ENCODE results near the gene CAMSAP3.

The CAMSAP3 gene

GRCh38 chr19:7611541-7612279 is 16.0 kb downstream of the CAMSAP3 start:
- in situ Hi-C loops (cut with HindIII; ENCODE audit: low sequenced_read_pairs) = no loop called here

GRCh38 chr19:7612282-7613274 is 16.9 kb downstream of the CAMSAP3 start:
- in situ Hi-C loops (cut with HindIII; ENCODE audit: low sequenced_read_pairs) = no loop called here

DNA sequence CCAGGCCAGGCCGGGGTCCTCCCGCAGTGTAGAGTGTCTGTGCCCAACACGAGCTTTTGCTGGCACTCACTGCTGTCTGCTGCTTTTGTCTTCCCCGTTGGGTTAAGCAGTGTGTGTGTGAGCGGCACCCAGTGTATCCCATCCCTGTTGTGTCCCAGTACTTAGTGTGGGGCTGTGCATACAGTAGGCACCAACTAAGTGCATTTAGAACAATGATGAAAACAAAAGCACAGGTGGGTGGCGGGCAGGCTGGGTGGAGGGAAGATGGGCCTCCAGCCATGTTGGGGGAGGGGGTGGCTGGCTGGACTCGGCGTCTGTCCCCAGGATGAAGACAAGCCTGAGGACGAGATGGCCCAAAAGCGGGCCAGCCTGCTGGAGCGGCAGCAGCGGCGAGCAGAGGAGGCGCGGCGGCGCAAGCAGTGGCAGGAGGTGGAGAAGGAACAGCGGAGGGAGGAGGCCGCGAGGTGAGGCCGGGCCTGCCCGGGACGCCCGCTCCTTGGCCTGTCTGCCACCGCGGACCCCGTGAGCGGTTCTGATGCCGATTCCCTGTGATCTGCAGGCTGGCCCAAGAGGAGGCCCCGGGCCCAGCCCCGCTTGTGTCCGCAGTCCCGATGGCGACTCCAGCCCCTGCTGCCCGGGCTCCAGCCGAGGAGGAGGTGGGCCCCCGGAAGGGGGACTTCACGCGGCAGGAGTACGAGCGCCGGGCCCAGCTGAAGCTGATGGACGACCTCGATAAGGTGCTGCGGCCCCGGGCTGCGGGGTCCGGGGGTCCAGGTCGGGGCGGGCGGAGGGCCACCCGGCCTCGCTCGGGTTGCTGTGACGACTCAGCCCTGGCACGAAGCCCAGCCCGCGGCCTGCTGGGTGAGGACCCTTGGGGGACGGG is 19.4 kb downstream of the CAMSAP3 start:
- in situ Hi-C loops (cut with HindIII; ENCODE audit: low sequenced_read_pairs) = no loop called here

DNA sequence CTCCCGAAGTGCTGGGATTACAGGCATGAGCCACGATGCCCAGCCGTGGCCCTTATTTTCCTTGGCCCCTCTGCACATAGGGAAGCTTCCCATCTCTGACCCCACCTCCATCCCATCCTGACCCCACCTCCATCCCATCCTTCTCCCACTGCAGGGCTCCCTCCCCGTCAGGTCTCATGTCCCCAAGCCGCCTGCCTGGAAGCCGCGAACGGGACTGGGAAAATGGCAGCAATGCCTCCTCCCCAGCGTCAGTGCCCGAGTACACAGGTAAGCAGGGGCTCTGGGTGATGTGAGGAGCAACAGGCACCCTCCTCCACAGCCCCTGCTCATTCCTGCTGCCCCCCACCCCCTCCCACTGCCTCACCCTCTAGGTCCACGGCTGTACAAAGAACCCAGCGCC is 21.5 kb downstream of the CAMSAP3 start:
- in situ Hi-C loops (cut with HindIII; ENCODE audit: low sequenced_read_pairs) = no loop called here

GRCh38 chr19:7617735-7618134 is 22.1 kb downstream of the CAMSAP3 start:
- in situ Hi-C loops (cut with HindIII; ENCODE audit: low sequenced_read_pairs) = no loop called here

- in situ Hi-C loops (cut with HindIII; ENCODE audit: low sequenced_read_pairs) = no loop called here
Measured at GRCh38 chr19:7618348-7618747, 22.7 kb downstream of the CAMSAP3 start.

GRCh38 chr19:7618771-7619510 is 23.3 kb downstream of the CAMSAP3 start:
- in situ Hi-C loops (cut with HindIII; ENCODE audit: low sequenced_read_pairs) = no loop called here

DNA sequence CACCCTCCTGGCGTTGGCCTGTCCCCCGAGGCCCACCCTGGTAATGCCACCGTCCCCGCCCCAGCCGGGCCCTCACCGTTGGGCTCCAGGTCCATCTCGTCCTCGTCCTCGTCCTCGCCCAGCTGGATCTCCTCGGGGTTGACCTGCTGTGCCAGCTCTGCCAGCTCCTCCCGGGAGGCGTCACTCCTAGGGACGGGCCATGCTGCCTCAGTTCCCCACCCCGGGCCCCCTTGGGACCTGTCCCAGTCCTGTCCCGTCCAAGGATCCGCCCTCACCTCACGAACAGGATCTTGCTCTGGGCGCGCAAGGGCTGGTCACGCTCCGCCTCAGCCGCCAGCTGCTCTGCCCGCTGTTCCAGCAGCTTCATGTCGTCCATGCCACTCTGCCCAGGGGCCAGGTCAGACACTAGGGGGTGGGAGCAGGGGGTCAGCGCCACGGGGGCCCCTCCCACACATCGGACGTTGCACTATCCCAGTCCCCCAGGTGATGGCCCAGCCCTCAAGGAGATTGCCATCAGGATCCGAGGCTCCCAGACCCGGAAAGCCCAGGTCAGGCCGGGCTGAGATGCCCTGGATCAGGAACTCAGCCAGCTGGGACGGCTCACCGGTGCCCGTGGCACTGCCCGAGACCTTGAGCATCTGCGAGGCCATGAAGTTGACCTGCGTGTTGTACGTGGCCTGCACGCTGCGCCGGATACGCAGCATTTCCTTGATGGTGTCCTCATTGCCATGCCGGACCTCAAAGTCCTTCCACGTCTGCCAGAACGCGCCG is 24.2 kb downstream of the CAMSAP3 start:
- in situ Hi-C loops (cut with HindIII; ENCODE audit: low sequenced_read_pairs) = no loop called here

- in situ Hi-C loops (cut with HindIII; ENCODE audit: low sequenced_read_pairs) = no loop called here
Measured at GRCh38 chr19:7620442-7621412, 25.1 kb downstream of the CAMSAP3 start.

DNA sequence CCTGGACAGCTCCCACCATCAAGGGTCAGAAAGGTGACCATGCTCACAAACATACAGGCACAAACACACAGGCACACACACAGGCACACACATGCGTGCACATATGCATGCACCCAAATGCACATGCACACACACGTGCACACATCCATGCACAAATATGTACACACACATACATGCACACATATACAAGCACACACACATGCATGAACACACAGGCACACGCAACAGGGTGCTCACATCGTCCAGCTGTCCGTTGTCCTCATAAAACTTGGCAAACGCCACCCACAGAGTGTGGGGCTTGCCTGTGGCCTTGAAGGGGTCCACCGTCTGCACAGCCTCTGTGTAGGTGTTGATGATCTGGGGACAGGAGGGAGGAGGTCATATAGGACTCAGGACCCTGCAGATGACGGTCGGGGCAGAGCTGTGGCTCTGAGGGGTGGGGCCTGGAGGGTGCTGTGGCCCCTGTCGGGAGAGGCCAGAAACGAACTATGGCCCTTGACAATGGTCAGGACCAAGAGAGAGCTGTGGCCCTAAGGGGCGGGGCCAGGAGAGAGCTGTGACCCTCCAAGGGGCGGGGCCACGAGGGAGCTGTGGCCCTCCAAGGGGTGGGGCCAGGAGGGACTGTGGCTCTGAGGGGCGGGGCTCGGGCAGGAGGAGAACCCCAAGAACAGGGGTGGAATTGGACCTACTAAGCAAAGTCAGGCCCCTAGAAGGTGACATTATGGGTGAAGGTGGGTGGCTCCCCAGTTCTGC is 27.4 kb downstream of the CAMSAP3 start:
- in situ Hi-C loops (cut with HindIII; ENCODE audit: low sequenced_read_pairs) = no loop called here

DNA sequence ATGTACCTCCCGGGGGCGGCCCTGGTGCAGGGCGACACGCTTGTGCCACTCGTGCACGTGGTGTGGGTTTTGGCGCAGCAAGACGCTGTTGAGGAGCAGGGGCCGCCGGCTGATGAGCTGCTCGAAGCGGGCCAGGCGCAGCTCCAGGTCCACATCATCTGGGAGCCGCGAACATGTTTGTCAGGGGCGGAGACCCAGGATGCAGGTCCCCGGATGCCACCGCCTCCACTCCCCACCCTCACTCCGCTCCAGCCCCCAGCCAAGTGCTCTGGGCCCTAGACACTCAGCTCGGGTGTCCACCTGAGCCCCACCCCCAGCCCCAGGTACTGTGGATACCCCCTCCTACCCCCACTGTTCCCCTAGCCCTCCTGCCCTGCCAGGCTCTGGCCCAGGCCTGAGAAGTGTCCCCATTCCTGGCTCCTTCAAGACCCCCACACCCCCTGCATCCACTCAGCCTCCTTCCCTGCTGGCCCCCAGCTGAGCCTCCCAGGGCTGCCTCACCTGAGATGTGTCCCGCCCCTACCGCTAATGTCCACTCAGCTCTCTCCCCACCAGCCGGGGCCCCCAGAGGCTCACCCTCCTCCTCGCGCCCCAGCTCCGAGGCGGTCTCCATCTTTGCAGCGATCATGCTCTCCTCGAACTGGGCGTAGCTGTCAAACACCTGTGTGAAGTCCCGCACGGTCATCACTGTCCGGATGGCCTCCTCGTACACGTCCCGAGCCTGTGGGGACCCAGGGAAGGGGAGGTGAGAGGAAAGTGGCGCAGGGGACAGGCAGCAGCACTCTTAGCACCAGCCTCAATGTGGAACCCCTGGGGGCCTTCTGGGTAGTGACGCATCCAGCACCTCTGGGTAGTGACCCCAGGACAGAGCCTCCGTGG is 28.3 kb downstream of the CAMSAP3 start:
- in situ Hi-C loops (cut with HindIII; ENCODE audit: low sequenced_read_pairs) = no loop called here

GRCh38 chr19:7624810-7625209 is 29.1 kb downstream of the CAMSAP3 start:
- in situ Hi-C loops (cut with HindIII; ENCODE audit: low sequenced_read_pairs) = no loop called here

DNA sequence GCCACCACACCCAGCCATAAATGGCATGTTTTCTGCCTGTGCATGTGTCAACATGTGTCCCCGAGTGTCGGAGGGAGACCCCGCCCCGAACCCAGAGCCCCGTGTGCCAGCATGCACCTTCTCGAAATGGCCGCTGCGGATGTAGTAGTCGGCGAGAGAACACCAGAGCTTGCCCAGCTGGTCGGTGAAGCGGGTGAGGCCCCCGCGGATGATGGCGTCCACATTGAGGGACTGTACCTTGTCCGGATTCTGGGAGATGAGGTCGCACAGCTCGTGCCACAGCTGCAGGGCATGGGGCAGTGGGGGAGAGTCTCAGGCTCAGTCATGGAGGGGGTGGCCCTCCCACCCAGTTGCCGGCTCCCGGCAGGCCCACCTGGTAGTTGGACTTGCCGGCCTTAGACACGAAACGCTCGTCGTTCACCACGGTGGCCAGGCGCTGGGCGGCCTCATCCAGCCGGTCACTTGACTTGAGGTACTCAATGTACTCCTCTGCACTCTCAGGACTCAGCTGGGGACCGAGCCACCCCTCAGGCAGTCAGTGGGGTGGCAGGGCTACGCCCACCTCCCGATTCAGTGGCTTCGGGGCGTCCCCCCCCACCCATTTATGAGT is 30.2 kb downstream of the CAMSAP3 start:
- in situ Hi-C loops (cut with HindIII; ENCODE audit: low sequenced_read_pairs) = no loop called here

- in situ Hi-C loops (cut with HindIII; ENCODE audit: low sequenced_read_pairs) = no loop called here
Measured at GRCh38 chr19:7627166-7627565, 31.5 kb downstream of the CAMSAP3 start.

GRCh38 chr19:7628589-7629311 is 33.1 kb downstream of the CAMSAP3 start:
- in situ Hi-C loops (cut with HindIII; ENCODE audit: low sequenced_read_pairs) = no loop called here

Measured in DLD1 (cell line).